Kidney epithelial cell (primary cell): Measurements from ENCODE around the gene ZNF536. TPM values are rescaled to one million over a fixed set of nuclear protein-coding genes. Genes with fewer than 3 reads are reported as not detected.

Experiments used
- DNase-seq: peaks from one replicate; pipeline ENCODE4 v3.0.0-alpha.2; 2010; ENCODE audit warnings: low read depth
- H3K27me3 ChIP-seq: 2 replicates; pipeline ENCODE4 v1.6.0; 2011; ENCODE audit warnings: low read length; ENCODE audit not compliant: control insufficient read depth, insufficient read depth
- H3K36me3 ChIP-seq: 2 replicates; pipeline ENCODE4 v1.5.1; 2011; ENCODE audit warnings: low read length; ENCODE audit not compliant: control insufficient read depth, insufficient read depth
- H3K4me3 ChIP-seq: 2 replicates; pipeline ENCODE4 v1.5.1; 2011; ENCODE audit warnings: low read depth, mild to moderate bottlenecking, control low read depth, low read length
- CTCF ChIP-seq: IDR thresholded peaks from 2 replicates; pipeline ENCODE4 v1.5.1; 2011; ENCODE audit warnings: mild to moderate bottlenecking, moderate library complexity, low read length, control low read depth, inconsistent platforms; ENCODE audit not compliant: insufficient read depth, poor library complexity, severe bottlenecking
- total RNA-seq: library from RNA; depleted of rRNA; stranded (reverse); fragments of >200 nt; gene quantifications from 2 replicates; pipeline ENCODE4 v1.2.3, GENCODE V29; 2015

The ZNF536 gene
- total RNA-seq, 1 donor from 2014 or later = 0.13 TPM

GRCh38 chr19:30579419-30579818, 207.2 kb downstream of the ZNF536 start:
- Histone ChIP-seq H3K36me3 (no peaks in the 10 kb centered on the region), H3K27me3 (no peaks in the 10 kb centered on the region), H3K4me3 (no peak overlapping the region)
- TF ChIP-seq CTCF = no peak
- DNase-seq = no peak

GRCh38 chr19:30580673-30581072, 208.5 kb downstream of the ZNF536 start:
- DNase-seq = no peak
- H3K4me3 ChIP-seq = no peak overlapping the region
- TF ChIP-seq CTCF = no peak

GRCh38 chr19:30584090-30584489, 211.9 kb downstream of the ZNF536 start:
- Histone ChIP-seq H3K4me3 (no peak overlapping the region), H3K36me3 (no peaks in the 10 kb centered on the region), H3K27me3 (no peaks in the 10 kb centered on the region)
- no peak for TF ChIP-seq CTCF
- DNase-seq = no peak

More at GRCh38 chr19:30580673-30581072, 208.5 kb downstream of the ZNF536 start:
- Histone ChIP-seq H3K36me3 (no peaks in the 10 kb centered on the region), H3K27me3 (no peaks in the 10 kb centered on the region)

GRCh38 chr19:30587869-30588268, 215.7 kb downstream of the ZNF536 start:
- no peak for TF ChIP-seq CTCF
- H3K36me3 ChIP-seq = no peaks in the 10 kb centered on the region

GRCh38 chr19:30590596-30591229, 218.5 kb downstream of the ZNF536 start:
- no peak for DNase-seq
- Histone ChIP-seq H3K36me3 (no peaks in the 10 kb centered on the region), H3K27me3 (no peaks in the 10 kb centered on the region), H3K4me3 (no peak overlapping the region)
- TF ChIP-seq CTCF = no peak

More at GRCh38 chr19:30587869-30588268, 215.7 kb downstream of the ZNF536 start:
- Histone ChIP-seq H3K4me3 (no peak overlapping the region), H3K27me3 (no peaks in the 10 kb centered on the region)
- no peak for DNase-seq

- H3K4me3 ChIP-seq = no peak overlapping the region
- DNase-seq = no peak
- no peaks in the 10 kb centered on the region for H3K27me3 ChIP-seq
- TF ChIP-seq CTCF = no peak
- no peaks in the 10 kb centered on the region for H3K36me3 ChIP-seq
Observed at GRCh38 chr19:30593356-30593755, 221.2 kb downstream of the ZNF536 start.
